ENCODE data around the gene SNED1.

SNED1 gene

GRCh38 chr2:241068942-241069810 lies 70.8 kb downstream of the SNED1 start:
- no peak for DNase-seq

- DNase-seq: peak; percentile 18
Observed at GRCh38 chr2:241069821-241070281, 71.4 kb downstream of the SNED1 start.

- no peak for DNase-seq
Observed at GRCh38 chr2:241070361-241070760, 71.9 kb downstream of the SNED1 start.

GRCh38 chr2:241070811-241071676 lies 72.6 kb downstream of the SNED1 start:
- DNase-seq: no peak

DNA sequence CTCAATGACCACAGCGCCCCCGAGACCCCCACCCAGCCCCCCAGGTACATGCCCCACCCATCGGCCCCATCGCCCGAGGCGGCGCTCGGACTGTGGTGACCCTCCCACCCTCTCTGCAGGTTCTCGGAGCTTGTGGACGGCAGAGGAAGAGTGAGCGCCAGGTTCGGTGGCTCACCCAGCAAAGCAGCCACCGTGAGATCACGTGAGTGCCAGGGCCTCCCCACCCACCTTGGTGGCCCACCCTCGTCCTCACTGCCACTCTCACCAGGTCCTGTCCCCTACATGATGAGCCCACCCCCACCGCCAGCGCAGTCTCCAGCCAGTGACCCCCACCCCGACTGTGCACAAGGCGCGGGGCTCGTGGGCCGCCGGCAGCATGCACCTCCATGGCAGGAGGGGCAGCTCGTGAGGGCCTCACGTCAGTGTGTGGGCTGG lies 73.3 kb downstream of the SNED1 start:
- no peak for DNase-seq

DNA sequence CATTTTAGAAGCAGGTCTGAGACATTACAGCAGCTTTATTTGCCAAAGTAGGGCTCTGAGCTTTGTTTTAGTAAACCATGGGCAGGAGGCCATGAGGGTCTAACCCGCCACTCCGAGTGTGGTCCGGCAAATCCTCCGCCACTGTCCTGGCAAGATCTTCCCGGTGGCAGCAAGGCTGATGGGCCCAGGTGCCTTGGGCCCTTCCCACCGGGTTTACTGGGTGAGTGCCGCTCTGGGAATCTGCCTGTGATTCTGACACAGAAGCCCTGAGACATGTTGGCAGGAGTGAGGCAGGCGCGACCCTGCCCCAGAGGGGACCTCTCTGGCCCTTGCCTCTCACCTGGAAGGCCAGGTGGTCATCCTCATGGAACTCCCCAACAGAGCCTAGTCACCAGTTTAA lies 73.7 kb downstream of the SNED1 start:
- DNase-seq: no peak

GRCh38 chr2:241072553-241073165 lies 74.2 kb downstream of the SNED1 start:
- DNase-seq: no peak

- no peak for DNase-seq
Observed at GRCh38 chr2:241073166-241074064, 75.0 kb downstream of the SNED1 start.

- no peak for DNase-seq
Observed at GRCh38 chr2:241074065-241074818, 75.8 kb downstream of the SNED1 start.

DNA sequence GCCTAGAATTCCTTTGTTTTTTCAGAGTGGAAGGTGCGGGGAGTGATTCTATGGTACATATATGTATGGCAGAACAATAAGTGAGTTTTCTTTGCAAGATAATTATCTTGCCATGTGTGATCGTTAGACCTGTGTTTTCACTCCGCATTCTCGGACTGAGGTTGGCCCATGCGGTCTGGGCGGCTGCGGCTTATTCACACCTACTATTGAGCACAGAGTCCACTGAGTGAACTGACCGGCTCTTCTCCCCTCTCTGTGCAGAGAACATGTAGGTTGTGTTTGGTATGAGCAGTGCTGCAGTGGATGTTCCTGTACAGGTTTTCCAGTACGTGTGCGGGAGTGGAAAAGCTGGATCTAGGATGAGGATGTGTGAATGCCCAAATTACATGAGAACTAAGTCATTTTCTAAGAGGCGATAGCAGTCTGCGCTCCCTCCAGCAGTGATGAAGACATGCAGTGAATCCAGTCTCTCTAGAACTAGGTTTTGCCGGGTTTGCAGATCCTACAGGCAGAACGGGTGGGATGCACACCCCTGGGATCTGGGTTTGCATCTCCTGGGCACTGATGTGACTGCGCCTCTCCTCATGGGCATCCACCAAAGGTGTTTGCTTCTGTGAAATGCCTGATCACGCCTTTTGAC lies 76.6 kb downstream of the SNED1 start:
- no peak for DNase-seq

- DNase-seq: no peak
Observed at GRCh38 chr2:241080405-241081189, 82.2 kb downstream of the SNED1 start.

DNA sequence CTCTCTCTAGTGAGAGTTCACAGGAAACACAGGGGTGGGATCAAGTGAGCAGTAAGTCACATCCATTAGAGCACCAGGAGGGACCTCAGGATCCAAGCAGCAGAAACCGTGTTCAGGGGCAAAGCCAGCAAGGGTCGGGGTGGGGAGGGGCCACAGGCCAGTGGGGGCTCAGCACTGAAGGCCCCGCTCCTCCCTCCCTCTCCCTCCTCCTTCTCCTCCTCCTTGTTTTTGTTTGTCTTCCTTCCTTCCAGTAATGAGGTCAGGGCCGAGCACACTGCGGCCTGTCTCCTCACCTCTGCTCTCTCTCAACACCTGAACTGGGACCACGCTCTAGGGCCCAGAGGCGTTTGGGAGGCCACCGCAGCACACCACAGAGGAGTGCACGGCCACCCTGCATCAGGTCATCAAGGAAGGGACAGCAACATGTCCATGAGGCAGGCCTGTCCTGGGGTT lies 82.8 kb downstream of the SNED1 start:
- no peak for DNase-seq

DNA sequence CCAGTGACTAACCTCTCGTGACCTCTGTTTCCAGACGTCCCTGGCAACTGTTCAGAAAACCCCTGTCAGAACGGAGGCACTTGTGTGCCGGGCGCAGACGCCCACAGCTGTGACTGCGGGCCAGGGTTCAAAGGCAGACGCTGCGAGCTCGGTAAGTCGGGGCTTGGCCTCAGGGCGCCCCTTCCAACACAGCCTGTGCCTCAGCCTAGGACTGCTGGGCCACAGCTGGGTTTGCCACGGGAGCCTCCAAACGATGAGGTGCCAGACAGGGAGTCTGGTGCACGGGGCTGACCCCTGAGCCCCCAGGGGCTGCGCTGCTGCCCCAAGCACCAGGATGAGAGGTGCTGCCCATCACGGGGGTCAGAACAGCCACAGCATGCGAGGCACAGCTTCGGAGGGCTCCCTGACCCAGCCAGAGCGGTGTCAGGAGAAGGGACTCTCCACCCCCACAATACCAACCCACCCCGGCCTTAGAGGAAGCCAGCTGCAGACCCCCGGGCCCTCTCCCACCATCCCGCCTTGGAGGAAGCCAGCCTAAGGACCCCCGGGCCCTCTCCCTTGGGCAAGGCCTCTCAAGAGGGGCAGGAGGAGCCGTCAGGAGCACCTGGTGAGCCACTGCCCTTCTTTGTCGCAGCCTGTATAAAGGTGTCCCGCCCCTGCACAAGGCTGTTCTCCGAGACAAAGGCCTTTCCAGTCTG lies 83.4 kb downstream of the SNED1 start:
- no peak for DNase-seq

- no peak for DNase-seq
Observed at GRCh38 chr2:241082341-241083090, 84.1 kb downstream of the SNED1 start.

DNA sequence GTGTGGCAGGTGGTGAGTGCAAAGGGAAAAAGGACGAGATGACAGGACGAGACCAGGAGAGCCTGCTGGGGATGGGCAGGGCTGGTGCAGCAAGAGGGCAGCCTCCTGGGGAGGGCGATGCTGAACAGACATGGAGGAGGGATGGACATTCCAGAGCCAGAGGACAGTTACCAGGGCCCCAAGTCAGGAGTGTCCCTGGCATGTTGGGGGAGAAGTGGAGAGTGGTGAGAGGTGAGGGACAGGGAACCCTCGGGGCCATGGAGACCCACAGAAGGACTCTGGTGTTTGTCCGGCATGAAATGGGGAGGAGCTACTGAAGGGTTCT lies 84.6 kb downstream of the SNED1 start:
- no peak for DNase-seq

DNA sequence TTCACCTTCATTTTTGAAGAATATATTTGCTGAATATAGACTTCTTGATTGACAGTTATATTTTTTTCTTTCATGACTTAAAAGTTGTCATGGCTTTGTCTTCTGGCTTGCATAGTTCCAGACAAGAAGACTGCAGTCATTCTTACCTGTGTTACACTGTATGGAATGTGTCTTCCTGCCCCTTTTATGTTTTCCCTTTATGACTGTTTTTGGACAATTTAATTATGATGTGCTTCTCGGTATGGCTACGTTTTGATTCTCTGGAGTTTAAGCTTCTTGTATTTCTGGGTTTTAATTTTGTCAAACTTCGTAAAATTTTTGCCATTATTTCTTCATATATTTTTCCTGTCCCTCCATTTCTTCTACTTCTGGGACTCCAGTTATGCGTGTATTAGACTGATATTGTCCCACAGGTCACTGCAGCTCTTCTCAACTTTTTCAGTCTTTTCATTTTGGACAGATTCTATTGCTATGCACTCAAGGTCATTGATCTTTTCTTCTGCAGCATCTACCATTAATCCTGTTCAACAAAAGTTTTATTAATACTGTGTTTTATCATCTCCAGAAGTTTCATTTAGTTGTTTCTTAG lies 86.5 kb downstream of the SNED1 start:
- no peak for DNase-seq

DNA sequence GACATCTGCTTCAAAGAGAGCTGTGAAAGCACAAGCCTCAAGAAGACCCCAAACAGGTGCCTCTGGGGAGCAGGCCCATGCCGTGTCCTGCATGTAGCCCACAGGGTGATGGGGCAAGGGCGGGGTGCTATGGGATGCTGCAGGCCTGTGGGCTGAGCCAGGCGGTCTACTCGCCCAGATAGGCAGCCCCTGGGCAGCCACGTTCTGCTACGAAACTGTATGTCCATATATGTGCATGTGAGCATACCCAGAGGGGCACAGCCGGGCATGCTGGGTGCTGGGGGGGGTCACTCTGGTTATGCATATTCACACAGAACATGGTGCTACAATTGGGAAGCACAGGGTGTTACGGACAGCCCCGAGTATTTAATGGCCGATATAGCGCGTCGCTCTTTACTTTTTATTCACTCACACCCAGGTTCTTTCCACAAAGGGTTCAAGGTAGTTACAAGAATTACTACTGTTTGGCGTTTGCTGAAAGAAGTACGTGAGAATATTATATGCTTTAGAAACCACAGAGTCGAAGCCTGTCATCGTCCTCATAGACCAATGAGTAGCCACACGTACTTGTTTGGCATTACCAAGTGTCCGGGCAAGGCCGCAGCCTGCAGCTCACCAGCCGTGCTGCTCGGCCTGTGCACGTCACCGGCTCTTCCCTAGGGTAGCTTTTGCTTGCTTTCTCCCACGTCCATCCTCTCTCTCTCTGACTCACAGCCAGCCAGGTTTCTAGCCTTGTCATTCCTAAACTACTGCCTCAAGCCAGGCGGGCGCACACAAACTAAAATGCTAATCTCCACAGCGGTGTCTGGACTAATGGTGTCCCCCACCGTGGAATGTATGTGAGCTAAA lies 89.2 kb downstream of the SNED1 start:
- DNase-seq: no peak
